C4-2B (cell line): Measurements from ENCODE around the gene MED13L.

Experiments used
- H3K27ac ChIP-seq: fragments of 450-650 bp; 2 replicates; pipeline ENCODE4 v1.5.1; 2017
- CTCF ChIP-seq: fragments of 450-650 bp; conservative IDR thresholded peaks from 2 replicates; pipeline ENCODE4 v1.5.1; 2017; ENCODE audit warnings: mild to moderate bottlenecking
- ZFX ChIP-seq: fragments of 450-650 bp; IDR thresholded peaks from 2 replicates; pipeline ENCODE4 v1.6.1; 2017

MED13L gene

GRCh38 chr12:116064493-116064892 is 213.0 kb downstream of the MED13L start:
- H3K27ac ChIP-seq, result no peak overlapping the region
- TF ChIP-seq ZFX (no peak), CTCF (no peak)

GRCh38 chr12:116062698-116063097 is 214.8 kb downstream of the MED13L start:
- no peak for TF ChIP-seq ZFX
- TF ChIP-seq CTCF, result no peak

GRCh38 chr12:116060764-116061163 is 216.7 kb downstream of the MED13L start:
- no peak for TF ChIP-seq CTCF
- TF ChIP-seq ZFX, result no peak
- H3K27ac ChIP-seq, result no peak overlapping the region

More at GRCh38 chr12:116062698-116063097, 214.8 kb downstream of the MED13L start:
- H3K27ac ChIP-seq, result no peak overlapping the region

- TF ChIP-seq CTCF (no peak), ZFX (no peak)
- H3K27ac ChIP-seq, result no peak overlapping the region
Observed at GRCh38 chr12:116059904-116060303, 217.6 kb downstream of the MED13L start.

GRCh38 chr12:116058574-116058973 is 218.9 kb downstream of the MED13L start:
- no peak overlapping the region for H3K27ac ChIP-seq
- TF ChIP-seq ZFX, result no peak
- no peak for TF ChIP-seq CTCF

- TF ChIP-seq CTCF (no peak), ZFX (no peak)
- H3K27ac ChIP-seq, result no peak overlapping the region
Observed at GRCh38 chr12:116057356-116057755, 220.1 kb downstream of the MED13L start.

- no peak overlapping the region for H3K27ac ChIP-seq
- TF ChIP-seq ZFX (no peak), CTCF (no peak)
Observed at GRCh38 chr12:116055895-116056607, 221.4 kb downstream of the MED13L start.
